ENCODE data around the gene CAMKK2.
"Not testable (repeated sequence)": the region's sequence is repeated elsewhere in the genome, so short reads cannot be mapped to it uniquely, and the experiment has no call there.

The CAMKK2 gene

DNA sequence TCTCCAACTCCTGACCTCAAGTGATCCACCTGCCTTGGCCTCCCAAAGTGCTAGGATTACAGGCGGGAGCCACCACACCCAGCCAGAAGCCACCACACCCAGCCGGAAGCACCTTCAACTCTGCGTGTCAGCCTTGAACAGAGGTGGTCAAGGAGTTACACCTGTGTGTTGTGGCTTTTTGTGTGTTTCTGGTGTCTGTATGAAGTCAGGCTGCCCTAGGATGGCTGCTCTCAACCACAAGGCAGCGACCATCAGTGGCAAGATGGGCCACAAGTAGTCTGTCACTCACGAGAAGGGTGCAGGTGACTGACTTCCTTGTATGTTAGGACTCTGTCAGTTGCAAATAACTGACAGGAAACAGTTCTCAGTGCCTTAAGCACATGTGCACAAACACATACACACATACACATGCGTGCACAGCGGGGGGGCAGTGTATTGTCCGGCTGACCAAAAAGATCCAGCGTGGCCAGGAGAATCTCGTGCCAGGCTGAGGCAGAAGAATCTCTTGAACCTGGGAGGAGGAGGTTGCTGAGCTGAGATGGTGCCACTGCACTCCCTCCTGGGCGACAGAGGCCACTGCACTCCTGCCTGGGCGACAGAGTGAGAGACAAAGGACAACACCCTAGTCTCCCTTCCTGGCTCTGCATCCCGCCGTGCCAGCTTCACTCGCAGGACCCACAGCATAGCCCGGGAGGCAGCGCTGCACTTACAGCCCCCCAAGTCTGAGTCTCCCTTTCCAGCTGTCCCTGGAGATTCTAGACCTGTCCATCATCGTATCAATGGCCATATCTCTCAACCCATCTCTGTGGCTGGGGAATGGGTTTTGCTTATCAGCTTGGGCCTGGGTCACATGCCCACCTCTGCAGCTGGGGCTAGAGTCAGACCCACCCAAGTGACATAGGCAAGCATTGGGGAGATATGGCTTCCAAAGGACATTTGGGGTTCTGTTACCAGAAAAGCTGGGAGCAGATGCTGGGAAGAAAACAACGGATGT, 72.9 kb downstream of the CAMKK2 start:
- no peak for DNase-seq (ENCODE audit: low read depth)

DNA sequence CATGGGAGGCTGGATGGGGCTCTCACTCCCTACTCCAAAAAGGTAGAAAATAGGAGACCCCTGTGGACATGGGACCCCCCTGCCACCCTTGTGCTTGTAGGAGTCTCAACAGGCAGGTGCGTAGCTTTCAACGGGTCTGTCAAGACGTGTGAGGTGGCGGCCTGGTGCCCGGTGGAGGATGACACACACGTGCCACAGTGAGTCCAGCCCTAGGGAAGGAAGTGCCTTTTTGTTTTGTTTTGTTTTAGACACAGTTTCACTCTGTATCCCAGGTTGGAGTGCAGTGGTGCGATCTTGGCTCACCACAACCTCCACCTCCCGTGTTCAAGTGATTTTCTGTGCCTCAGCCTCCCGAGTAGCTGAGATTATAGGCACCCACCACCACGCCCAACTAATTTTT, 73.7 kb downstream of the CAMKK2 start:
- DNase-seq (ENCODE audit: low read depth), result no peak

DNA sequence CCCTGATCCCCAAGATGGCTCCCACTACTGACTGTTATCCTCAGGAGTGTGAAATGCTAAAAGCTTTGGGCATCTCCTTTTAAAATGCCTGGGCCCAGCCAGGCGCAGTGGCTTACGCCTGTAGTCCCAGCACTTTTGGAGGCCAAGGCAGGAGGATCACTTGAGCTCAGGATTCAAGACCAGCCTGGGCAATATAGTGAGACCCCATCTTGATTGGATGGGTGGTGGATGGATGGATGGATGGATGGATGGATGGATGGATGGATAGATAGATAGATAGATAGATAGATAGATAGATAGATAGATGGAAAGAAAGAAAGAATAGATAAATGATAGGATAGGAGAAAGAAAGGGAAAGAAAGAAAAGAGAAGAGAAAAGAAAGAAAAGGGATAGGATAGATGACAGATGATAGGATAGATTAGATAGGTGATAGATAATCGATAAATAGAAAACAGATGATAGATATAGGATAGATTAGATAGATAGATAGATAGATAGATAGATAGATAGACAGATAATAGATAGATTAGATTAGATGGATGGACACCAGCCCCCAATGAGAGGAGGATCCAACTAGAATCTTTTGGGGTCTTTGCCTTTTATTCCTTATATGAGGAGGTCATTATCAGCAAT, 77.0 kb downstream of the CAMKK2 start:
- no peak for DNase-seq (ENCODE audit: low read depth)

DNA sequence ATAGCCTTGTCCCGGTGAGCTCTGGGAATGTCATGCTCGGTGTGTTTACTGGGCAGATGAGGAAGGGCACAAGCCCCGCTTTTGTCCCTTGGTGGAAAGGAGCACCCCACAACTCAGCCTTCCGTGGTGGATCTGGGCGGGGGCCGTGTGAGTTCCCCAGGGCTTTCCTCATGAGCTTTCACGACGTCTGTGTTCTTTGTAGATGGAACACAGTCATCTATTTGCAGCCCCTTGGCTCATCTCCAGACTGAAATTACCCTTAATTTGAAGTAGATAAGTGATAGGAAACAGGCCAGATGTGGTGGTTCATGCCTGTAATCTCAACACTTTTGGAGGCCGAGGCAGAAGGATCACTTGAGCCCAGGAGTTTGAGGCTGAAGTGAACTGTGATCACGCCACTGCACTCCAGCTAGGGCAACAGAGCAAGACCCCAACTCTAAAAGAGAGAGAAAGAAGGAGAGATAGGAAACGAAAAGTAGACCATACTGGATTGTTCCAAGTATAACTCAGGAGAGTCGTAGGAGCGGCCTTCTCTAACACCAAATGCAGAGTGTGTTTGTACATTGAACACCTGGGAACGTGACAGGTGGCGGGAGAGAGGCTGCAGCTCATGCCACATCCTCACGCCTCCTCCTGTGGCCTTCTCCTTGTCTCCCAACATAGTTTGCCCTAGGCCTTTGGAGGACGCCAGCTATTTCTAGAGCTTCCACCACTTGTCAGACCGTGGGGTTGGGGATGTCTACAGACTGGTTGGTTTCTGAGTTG, 77.7 kb downstream of the CAMKK2 start:
- no peak for DNase-seq (ENCODE audit: low read depth)

DNA sequence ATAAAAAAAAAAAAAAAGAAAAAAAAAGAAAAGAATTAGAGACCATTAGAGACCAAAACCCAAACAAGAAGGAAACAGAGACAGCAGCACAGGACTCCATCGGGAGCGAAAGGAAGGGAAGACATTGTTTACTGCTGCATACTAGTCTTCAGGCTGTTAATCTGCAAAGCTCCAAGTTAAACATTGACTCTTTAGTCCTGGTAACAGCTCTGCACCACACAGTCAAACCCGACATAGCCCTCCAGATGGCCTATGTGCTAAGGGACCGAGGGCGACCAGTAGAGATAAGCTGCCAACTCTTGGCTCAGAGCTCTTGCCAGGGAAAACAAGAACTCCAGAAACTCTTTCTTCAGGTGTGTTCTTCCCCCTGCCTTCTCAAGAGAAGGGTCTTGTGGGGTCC, 78.7 kb downstream of the CAMKK2 start:
- no peak for DNase-seq (ENCODE audit: low read depth)

DNA sequence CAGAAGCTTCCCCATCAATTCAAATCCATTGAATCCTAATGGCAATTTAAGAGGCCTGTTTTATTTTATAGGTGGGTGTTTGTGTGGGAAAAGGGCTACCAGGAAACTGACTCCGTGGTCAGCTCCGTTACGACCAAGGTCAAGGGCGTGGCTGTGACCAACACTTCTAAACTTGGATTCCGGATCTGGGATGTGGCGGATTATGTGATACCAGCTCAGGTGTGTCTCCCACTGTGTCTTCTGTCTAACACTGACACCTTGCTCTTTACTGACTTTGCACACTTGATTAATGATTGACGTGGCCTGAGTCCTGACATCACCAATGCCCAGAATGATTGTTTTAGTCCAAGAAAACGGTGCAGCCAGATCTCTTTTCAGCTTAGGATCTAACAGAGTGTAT, 79.4 kb downstream of the CAMKK2 start:
- no peak for DNase-seq (ENCODE audit: low read depth)

DNA sequence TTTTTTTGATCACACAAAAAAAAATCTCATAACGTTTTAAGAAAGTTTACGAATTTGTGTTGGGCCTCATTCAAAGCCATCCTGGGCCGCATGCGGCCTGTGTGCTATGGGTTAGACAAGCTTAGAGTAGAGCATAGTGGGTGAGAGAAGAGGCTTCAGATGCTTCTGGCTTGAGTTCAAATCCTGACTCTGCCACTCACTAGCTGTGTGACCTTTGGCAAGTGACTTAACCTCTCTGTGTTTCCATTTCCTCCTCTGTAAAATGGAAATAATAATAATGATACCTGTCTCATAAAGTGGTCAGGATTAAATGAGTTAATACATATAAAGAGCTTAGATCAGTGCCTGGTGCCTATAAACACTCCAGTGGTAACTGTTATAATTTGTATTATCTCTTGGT, 80.4 kb downstream of the CAMKK2 start:
- no peak for DNase-seq (ENCODE audit: low read depth)

DNA sequence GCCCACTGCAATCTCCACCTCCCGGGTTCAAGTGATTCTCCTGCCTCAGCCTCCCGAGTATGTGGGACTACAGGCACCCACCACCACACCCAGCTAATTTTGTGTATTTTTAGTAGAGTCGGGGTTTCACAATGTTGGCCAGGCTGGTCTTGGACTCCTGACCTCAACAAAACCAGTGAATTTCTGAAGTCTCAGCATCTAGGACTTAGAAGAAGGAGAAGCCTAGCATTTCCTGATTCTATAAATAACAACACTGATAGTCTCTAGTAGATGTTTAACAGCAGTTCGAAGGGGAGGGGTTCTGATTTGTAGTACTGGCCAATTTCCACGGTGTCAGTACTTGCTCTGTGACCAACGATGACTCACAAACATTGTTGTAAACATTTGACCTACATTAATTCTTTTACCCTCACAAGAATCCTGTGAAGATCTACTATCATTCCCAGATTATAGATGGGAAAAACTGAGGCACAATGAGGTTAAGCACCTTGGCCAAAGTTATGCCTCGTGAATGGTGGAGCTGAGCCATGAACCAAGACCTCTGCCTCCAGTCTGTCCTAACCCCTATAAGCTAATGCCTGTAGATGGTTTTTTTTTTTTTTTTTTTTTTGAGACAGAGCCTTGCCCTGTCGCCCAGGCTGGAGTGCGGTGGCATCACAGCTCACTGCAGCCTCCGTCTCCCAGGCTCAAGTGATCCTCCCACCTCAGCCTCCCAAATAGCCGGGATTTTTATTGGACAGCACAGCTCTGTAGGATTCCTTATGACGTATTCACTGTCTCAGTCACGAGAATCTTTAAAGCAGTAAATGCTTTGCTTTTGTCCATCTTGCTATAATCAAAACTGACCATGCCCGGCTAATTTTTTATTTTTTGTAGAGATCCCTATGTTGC, 81.4 kb downstream of the CAMKK2 start:
- no peak for DNase-seq (ENCODE audit: low read depth)

DNA sequence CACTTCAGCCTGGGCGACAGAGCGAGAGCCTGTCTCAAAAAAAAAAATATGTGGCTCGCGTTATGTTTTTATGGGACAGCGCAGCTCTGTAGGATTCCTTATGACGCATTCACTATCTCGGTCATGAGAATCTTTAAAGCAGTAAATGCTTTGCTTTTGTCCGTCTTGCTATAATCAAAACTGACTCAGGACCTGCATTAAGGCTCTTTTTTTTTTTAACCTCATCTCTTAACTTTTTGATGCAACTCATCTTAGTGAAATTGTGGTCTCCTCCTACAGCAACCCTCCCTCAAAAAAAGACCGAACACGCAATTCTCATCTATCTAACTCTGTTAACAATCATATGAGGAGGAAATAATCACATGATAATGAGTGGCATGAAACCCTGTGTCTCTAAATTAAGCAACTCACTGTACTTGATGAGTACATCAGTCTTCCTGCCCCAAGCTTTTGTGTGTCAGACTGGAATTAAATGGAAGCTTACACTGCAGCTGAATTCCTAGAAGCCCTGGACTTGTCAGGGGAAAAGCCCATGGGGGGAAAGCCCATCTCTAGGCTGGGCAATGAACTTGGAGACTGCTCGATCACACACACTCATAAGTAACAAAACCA, 82.2 kb downstream of the CAMKK2 start:
- DNase-seq (ENCODE audit: low read depth), result no peak

DNA sequence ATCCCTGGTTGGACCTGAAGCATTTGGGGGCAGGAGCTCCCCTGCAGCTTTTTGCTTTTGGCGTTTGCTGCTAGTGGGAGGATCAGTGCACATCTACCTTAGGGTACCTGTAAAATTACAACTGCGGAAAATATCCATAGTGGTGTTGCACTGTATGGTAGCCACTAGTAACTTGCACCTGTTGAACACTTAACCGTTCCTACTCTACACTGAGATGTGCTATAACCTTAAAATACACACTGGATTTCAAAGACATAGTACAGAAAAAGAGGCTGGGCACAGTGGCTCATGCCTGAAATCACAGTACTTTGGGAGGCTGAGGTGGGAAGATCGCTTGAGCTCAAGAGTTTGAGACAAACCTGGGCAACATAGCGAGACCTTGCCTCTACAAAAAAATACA, 83.6 kb downstream of the CAMKK2 start:
- no peak for DNase-seq (ENCODE audit: low read depth)

DNA sequence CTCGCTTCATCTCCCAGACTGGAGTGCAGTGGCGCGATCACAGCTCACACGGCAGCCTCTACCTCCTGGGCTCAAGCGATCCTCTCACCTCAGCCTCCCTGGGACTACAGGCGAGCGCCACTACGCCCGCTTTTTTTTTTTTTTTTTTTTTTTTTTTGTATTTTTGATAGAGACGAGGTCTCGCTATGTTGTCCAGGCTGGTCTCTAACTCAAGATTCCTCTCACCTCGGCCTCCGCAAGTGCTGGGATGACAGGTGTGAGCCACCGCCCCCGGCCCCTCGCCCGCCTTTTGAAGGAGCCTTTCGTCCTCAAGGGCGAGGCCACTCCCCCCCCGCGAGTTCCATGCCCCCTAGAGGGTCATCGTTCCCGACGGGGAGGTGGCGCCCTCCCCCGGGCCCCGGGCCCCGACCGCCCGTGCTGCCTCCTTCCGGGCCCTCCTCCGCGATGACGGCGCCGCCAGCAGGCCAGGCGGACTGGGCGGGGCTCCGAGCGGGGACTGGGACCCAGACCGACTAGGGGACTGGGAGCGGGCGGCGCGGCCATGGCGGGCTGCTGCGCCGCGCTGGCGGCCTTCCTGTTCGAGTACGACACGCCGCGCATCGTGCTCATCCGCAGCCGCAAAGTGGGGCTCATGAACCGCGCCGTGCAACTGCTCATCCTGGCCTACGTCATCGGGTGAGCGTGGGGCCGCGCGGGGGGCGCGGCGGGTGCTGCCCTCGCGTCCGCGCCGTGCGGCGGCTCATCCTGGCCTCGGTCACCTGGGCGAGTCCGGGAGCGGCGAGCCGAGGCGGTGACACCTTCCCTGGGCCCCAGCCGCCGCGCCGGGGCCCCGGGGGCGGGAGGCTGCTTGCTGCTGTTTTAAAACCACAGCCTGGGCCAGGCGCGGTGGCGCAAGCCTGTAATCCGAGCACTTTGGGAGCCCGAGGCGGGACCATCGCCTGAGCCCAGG, 86.6 kb downstream of the CAMKK2 start, which contains the start of gene P2RX4:
P2RX4 (plus strand) TSS at position 506 of the 949 bp plus-strand sequence; CDS start at position 542, 36 bp downstream.
- DNase-seq (ENCODE audit: low read depth), result peak; percentile 67

DNA sequence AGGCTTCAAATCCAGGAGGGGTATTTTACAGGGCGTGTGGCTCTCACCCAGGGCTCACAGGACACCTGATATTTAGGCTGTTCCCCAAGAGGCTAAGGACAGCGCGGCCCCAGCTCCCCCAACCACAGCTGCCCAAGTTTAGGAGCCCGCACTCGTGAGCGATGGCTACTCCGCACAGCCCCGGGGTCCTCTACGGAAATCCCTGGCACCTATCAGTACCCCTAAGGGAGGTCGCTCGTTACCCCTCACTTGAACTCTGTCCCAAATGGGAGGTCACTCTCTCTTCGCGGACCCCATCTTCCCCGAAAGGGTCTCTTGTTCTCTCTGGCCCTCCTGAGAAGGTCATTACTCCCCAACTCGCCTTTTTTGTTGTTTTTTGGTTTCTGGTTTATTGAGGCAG, 87.3 kb downstream of the CAMKK2 start:
- DNase-seq (ENCODE audit: low read depth), result no peak

DNA sequence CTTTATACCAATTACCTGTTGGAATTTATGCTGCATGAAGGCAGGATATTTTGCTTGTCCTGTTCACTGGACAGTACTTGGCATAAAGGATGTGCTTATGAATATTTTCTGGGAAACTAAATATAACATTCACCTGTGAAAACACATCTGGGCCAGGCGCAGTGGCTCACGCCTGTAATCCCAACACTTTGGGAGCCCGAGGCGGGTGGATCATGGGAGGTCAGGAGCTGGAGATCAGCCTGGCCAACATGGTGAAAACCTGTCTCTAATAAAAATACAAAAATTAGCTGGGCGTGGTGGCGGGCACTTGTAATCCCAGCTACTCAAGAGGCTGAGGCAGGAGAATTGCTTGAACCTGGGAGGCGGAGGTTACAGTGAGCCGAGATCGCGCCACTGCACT, 87.9 kb downstream of the CAMKK2 start:
- not testable (repeated sequence) for DNase-seq (ENCODE audit: low read depth)

DNA sequence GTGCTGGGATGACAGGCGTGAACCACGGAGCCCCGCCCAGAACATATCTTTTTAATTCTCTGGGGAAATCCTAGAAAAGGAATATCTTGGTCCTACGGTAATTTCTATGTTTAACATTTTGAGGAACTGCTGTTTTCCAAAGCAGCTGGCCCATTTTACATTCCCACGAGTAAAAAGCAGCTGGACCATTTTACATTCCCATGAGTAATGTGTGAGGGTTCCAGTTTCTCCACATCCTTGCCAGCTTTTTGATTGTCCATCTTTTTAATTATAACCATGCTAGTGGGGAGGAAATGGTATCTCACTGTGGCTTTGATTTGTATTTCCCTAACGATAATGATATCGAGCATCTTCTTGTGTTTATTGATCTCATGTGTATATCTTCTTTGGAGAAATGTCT, 91.0 kb downstream of the CAMKK2 start:
- DNase-seq (ENCODE audit: low read depth), result no peak

DNA sequence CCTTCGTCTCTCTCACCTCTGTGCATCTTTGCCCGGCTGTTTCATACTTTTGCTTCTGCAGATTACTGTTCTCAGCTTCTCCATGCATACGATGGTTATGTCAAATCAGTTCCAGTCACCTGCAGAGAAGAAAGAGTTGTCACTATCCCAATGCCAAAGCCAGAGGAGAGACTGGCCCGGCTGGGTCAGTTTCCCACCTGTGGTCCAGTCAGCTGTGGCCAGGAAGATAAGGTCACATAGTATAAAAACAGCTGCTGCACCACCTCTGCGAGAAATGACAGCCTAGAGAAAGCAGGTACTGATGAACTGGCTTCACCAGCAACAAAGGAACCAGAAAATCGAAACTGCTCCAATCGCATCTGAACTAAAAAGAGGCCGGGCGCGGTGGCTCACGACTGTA, 93.0 kb downstream of the CAMKK2 start:
- DNase-seq (ENCODE audit: low read depth), result no peak

DNA sequence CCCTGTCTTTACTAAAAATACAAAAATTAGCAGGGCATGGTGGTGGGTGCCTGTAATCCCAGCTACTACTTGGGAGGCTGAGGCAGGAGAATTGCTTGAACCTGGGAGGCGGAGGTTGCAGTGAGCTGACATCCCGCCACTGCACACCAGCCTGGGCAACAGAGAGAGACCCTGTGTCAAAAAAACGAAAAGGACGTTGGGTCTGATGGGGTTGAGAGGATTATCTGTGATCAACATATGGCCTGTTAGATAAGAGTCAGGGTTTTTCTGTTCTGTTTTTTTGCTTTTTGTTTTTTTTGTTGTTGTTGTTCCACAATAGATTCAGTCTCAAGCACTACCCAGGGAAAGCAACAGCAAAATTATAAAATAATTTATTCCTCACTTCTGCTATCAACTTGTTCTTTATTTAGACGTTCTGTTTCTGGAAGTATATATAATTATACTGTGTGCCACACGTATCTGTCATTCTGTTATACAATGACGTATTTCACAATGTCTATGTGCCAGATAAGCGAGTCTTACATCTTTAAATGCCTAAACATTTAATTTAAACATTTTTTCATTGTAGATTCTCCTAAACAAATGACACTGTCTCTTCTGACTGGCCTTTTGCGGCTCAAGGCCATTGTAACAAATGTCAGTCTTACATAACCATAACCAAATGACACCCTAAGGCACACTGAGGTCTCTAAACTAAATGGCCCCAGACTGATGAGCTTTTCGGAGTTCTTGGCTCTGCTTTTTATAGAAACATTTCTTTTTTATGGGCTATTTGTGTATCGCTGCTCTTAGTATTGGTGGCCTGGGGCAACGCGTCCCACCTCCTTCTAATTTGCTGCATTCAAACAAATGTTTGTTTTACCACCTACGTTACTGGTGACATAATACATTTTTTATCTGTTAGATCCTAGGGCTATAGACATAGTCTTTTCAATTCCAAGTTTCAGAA, 93.8 kb downstream of the CAMKK2 start:
- no peak for DNase-seq (ENCODE audit: low read depth)

DNA sequence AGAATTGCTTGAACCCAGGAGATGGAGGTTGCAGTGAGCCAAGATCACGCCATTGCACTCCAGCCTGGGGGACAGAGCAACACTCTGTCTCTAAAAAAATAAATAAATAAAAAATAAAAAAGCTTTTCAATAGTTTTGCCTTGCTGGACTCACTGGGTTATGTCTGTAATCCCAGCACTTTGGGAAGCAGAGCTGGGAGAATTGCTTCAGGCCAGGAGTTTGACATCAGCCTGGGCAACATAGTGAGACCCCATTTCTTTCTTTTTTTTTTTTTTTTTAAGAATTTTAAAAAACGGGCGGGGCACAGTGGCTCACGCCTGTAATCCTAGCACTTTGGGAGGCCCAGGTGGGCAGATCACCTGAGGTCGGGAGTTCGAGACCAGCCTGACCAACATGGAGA, 95.4 kb downstream of the CAMKK2 start:
- DNase-seq (ENCODE audit: low read depth), result not testable (repeated sequence)

DNA sequence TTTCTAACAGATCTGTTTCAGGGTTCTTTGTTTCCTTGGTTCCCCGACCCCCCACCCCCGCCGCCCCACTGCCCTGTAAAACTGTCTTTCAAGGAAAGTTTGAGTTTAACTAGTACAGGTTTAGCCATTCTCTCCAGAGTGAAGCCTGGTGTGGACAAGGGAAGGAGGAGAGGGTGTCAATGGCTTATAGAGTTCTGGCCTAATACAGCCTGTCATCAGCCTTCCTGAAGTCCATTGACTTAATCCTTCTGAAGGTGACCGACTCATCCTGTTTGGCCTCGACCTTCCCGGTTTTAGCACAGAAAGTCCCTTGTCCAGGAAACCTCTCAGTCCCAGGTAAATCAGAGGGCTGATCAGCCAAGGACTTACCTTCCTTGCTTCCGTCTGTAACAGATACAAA, 97.6 kb downstream of the CAMKK2 start:
- DNase-seq (ENCODE audit: low read depth), result no peak

DNA sequence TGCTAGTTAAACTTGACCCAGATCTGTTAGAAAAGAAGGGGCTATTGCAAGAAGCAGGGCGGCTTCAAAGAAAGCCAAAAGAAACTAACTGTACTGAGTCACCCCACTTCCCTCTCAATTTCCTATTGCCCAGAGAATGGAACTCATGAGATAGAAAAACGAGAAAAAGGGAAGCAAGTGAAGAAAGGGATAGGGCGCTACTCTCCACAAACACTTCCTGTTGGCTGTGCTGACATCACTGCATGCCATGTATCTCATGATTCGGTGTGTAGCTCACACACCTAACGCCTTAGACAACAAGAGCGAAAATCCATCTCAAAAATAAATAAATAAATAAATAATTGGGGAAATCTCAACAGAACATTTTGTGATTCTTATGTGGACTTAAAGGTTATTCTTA, 99.6 kb downstream of the CAMKK2 start:
- DNase-seq (ENCODE audit: low read depth), result no peak

All from stimulated activated CD8-positive, alpha-beta memory T cell treated with anti-CD3 and anti-CD28 coated beads, Interleukin-15, amount 100 ng/mL, for 1 hour (primary cell).